BE2C (cell line): ENCODE measurements around the gene PATJ.
"Not testable (repeated sequence)": the region's sequence is repeated elsewhere in the genome, so short reads cannot be mapped to it uniquely, and the experiment has no call there.

Experiments
- DNase-seq: peaks from one replicate; pipeline ENCODE4 v3.0.0-alpha.2; 2020
- H3K27me3 ChIP-seq: fragments of 250-450 bp; sonication (Bioruptor Pico); 2 replicates; pipeline ENCODE4 v1.5.1; 2020; ENCODE audit warnings: mild to moderate bottlenecking
- H3K36me3 ChIP-seq: fragments of 250-450 bp; sonication (Bioruptor Pico); 2 replicates; pipeline ENCODE4 v1.5.1; 2020; ENCODE audit warnings: mild to moderate bottlenecking
- H3K4me1 ChIP-seq: fragments of 250-450 bp; sonication (Bioruptor Pico); 2 replicates; pipeline ENCODE4 v1.5.1; 2020
- H3K4me3 ChIP-seq: 2 replicates; pipeline ENCODE4 v1.5.1; 2011; ENCODE audit warnings: low read depth, low read length
- H3K9me3 ChIP-seq: fragments of 250-450 bp; sonication (Bioruptor Pico); 2 replicates; pipeline ENCODE4 v1.5.1; 2020
- TF ChIP-seq, protein P1 (sequence below): IDR thresholded peaks from 2 replicates; pipeline ENCODE4 v1.5.1; 2012; ENCODE audit warnings: mild to moderate bottlenecking, low read depth, low read length

The PATJ gene

DNA sequence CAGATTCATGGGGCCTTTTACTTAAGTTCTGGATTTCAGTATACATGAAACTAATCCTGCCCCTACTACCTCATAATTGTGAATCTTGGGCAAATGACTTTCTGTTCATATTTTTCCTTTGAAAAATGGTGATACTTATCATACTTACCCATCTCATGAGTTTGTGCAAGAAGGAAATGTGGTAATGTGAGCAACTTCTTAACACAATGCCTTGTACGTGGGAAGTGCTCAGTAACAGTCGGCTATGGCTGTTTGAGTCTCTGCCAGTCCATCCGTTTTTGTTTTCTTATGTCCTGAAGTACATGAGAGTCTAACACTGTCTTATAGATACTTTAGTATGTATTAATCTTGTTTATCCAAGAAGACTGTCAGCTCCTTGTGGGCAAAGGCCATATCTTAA is 86.5 kb downstream of the PATJ start:
- no peaks in the 10 kb centered on the region for H3K27me3 ChIP-seq
- no peak for DNase-seq
- H3K36me3 ChIP-seq, result no peaks in the 10 kb centered on the region
- TF ChIP-seq, protein P1, sequence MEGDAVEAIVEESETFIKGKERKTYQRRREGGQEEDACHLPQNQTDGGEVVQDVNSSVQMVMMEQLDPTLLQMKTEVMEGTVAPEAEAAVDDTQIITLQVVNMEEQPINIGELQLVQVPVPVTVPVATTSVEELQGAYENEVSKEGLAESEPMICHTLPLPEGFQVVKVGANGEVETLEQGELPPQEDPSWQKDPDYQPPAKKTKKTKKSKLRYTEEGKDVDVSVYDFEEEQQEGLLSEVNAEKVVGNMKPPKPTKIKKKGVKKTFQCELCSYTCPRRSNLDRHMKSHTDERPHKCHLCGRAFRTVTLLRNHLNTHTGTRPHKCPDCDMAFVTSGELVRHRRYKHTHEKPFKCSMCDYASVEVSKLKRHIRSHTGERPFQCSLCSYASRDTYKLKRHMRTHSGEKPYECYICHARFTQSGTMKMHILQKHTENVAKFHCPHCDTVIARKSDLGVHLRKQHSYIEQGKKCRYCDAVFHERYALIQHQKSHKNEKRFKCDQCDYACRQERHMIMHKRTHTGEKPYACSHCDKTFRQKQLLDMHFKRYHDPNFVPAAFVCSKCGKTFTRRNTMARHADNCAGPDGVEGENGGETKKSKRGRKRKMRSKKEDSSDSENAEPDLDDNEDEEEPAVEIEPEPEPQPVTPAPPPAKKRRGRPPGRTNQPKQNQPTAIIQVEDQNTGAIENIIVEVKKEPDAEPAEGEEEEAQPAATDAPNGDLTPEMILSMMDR, result no peak
- H3K9me3 ChIP-seq, result no peaks in the 10 kb centered on the region
- no peak overlapping the region for H3K4me3 ChIP-seq
- no peaks in the 10 kb centered on the region for H3K4me1 ChIP-seq

- TF ChIP-seq, protein P1, result no peak
- H3K36me3 ChIP-seq, result no peaks in the 10 kb centered on the region
- no peaks in the 10 kb centered on the region for H3K4me1 ChIP-seq
- no peaks in the 10 kb centered on the region for H3K27me3 ChIP-seq
- H3K4me3 ChIP-seq, result no peak overlapping the region
- DNase-seq, result no peak
- H3K9me3 ChIP-seq, result no peaks in the 10 kb centered on the region
These were observed 94.4 kb downstream of the PATJ start for GRCh38 chr1:61836649-61837048.

GRCh38 chr1:61837607-61838006 is 95.3 kb downstream of the PATJ start:
- DNase-seq, H3K36me3 ChIP-seq, H3K27me3 ChIP-seq, H3K9me3 ChIP-seq, H3K4me3 ChIP-seq, H3K4me1 ChIP-seq: not testable (repeated sequence)

GRCh38 chr1:61839679-61840078 is 97.4 kb downstream of the PATJ start:
- Histone ChIP-seq H3K36me3 (no peaks in the 10 kb centered on the region), H3K4me3 (no peak overlapping the region), H3K9me3 (no peaks in the 10 kb centered on the region), H3K27me3 (no peaks in the 10 kb centered on the region), H3K4me1 (no peaks in the 10 kb centered on the region)
- DNase-seq, result no peak
- TF ChIP-seq, protein P1, result no peak

- TF ChIP-seq, protein P1, result no peak
- H3K9me3 ChIP-seq, result no peaks in the 10 kb centered on the region
- no peaks in the 10 kb centered on the region for H3K27me3 ChIP-seq
- no peaks in the 10 kb centered on the region for H3K36me3 ChIP-seq
- no peaks in the 10 kb centered on the region for H3K4me1 ChIP-seq
- DNase-seq, result no peak
- H3K4me3 ChIP-seq, result no peak overlapping the region
These were observed 99.8 kb downstream of the PATJ start for GRCh38 chr1:61842036-61842435.

GRCh38 chr1:61842863-61843514 is 100.7 kb downstream of the PATJ start:
- no peaks in the 10 kb centered on the region for H3K27me3 ChIP-seq
- TF ChIP-seq, protein P1, result peak; percentile 49
- no peaks in the 10 kb centered on the region for H3K9me3 ChIP-seq
- H3K36me3 ChIP-seq, result no peaks in the 10 kb centered on the region
- peak; percentile 11 for DNase-seq
- H3K4me1 ChIP-seq, result no peaks in the 10 kb centered on the region; the same call in 1 of the 2 replicates
- H3K4me3 ChIP-seq, result no peak overlapping the region
